HG03139 (cell line): ENCODE data around the gene DCDC2.
"Not testable (repeated sequence)": the region's sequence is repeated elsewhere in the genome, so short reads cannot be mapped to it uniquely, and the experiment has no call there.

Experiments
- ATAC-seq: cut with Tn5 transposase; IDR thresholded peaks from one replicate; pipeline ENCODE4 v1.9.1; 2021; ENCODE audit not compliant: unreplicated experiment

DCDC2 gene

GRCh38 chr6:24357336-24358218 lies at the start of gene DCDC2:
DCDC2 (minus strand) TSS chr6:24358059; CDS start chr6:24357750, 309 bp downstream.
- ATAC-seq = no peak

GRCh38 chr6:24405262-24405661 lies 47.4 kb upstream of the DCDC2 start:
- no peak for ATAC-seq

GRCh38 chr6:24403501-24403824 lies 45.6 kb upstream of the DCDC2 start:
- ATAC-seq = no peak

GRCh38 chr6:24402697-24403500 lies 45.0 kb upstream of the DCDC2 start, which contains the start of gene MRS2:
MRS2 (plus strand) TSS chr6:24402936; CDS start chr6:24403047, 111 bp downstream.
- ATAC-seq = peak; percentile 91

GRCh38 chr6:24401458-24401857 lies 43.6 kb upstream of the DCDC2 start:
- no peak for ATAC-seq

GRCh38 chr6:24400045-24401039 lies 42.5 kb upstream of the DCDC2 start:
- ATAC-seq = not testable (repeated sequence)

- no peak for ATAC-seq
Measured at GRCh38 chr6:24397631-24398030, 39.8 kb upstream of the DCDC2 start.

- no peak for ATAC-seq
Measured at GRCh38 chr6:24396824-24397223, 39.0 kb upstream of the DCDC2 start.

- no peak for ATAC-seq
Measured at GRCh38 chr6:24394780-24395437, 37.0 kb upstream of the DCDC2 start.

GRCh38 chr6:24394061-24394779 lies 36.4 kb upstream of the DCDC2 start:
- ATAC-seq = no peak

- ATAC-seq = peak; percentile 88
Measured at GRCh38 chr6:24391756-24392405, 34.0 kb upstream of the DCDC2 start.

GRCh38 chr6:24391208-24391607 lies 33.3 kb upstream of the DCDC2 start:
- no peak for ATAC-seq

- ATAC-seq = no peak
Measured at GRCh38 chr6:24387818-24388217, 30.0 kb upstream of the DCDC2 start.

GRCh38 chr6:24385536-24386269 lies 27.8 kb upstream of the DCDC2 start:
- ATAC-seq = peak; percentile 62

- ATAC-seq = not testable (repeated sequence)
Measured at GRCh38 chr6:24384369-24385130, 26.7 kb upstream of the DCDC2 start.

GRCh38 chr6:24382891-24383494 lies 25.1 kb upstream of the DCDC2 start:
- ATAC-seq = not testable (repeated sequence)

GRCh38 chr6:24382220-24382540 lies 24.3 kb upstream of the DCDC2 start:
- no peak for ATAC-seq
